GM12878 (cell line): Measurements from ENCODE around the gene MAMLD1. TPM values are rescaled to one million over a fixed set of nuclear protein-coding genes. Genes with fewer than 3 reads are reported as not detected.

Source experiments
- ATAC-seq: fragments of 200-7000 bp; cut with Tn5 transposase; 3 replicates; pipeline ENCODE4 v1.9.1; 2020; ENCODE audit warnings: mild to moderate bottlenecking, moderate library complexity
- BruUV-seq: library from RNA; stranded (reverse); fragments of 400-500 nt; replicated peaks from 2 replicates; lab custom pipeline; 2021; lab: Mats Ljungman, UMichigan
- CTCF ChIA-PET: fragments of 300-600 bp; sonication (Branson Sonifier 250); formaldehyde crosslinking; extraction: SDS; loops from one replicate; lab custom pipeline; 2021; ENCODE audit warnings: inconsistent platforms; lab: Yijun Ruan, JAX
- POLR2A ChIA-PET: fragments of 350-600 bp; formaldehyde crosslinking; extraction: SDS; loops from one replicate; lab custom pipeline; 2021; ENCODE audit warnings: inconsistent platforms; lab: Charles Lee
- RAD21 ChIA-PET: fragments of 300-600 bp; sonication (Branson Sonifier 250); formaldehyde crosslinking; loops from one replicate; lab custom pipeline; 2023; ENCODE audit warnings: antibody characterized with exemption; ENCODE audit not compliant: unreplicated experiment; lab: Charles Lee
- SMC1A ChIA-PET: fragments of 300-600 bp; sonication (Branson Sonifier 250); formaldehyde crosslinking; loops from one replicate; lab custom pipeline; 2023; ENCODE audit not compliant: unreplicated experiment, uncharacterized antibody; lab: Charles Lee
- DNase-seq: peaks from one replicate; pipeline ENCODE4 v3.0.0-alpha.2; 2011; ENCODE audit warnings: low read depth, low spot score
- FAIRE-seq: peaks from 3 replicates; lab custom pipeline; 2011; peaks lifted over from hg19 to GRCh38; lab: Jason Lieb, UNC
- H2AFZ ChIP-seq: 2 replicates; pipeline ENCODE4 v1.6.0; 2011; ENCODE audit warnings: low read depth, low read length, control low read depth; ENCODE audit not compliant: control insufficient read depth
- H3K27ac ChIP-seq: 2 replicates; pipeline ENCODE4 v1.5.1; 2011; ENCODE audit warnings: control low read depth; ENCODE audit not compliant: control insufficient read depth, insufficient read depth
- H3K27me3 ChIP-seq, 2 experiments: replicated peaks in 1 of 2; 2 replicates each; pipeline versions ENCODE4 v1.6.0 to v1.6.1; 2011; ENCODE audit warnings: low read length in 1 of 2; ENCODE audit not compliant: control insufficient read depth in 2 of 2, insufficient read depth in 2 of 2
- H3K36me3 ChIP-seq, 2 experiments: 2 replicates each; pipeline ENCODE4 v1.5.1; 2011; ENCODE audit warnings: low read length in 1 of 2; ENCODE audit not compliant: control insufficient read depth in 2 of 2, insufficient read depth in 2 of 2
- H3K4me1 ChIP-seq: 2 replicates; pipeline ENCODE4 v1.6.1; 2011; ENCODE audit warnings: mild to moderate bottlenecking, low read length, moderate library complexity, mixed read lengths; ENCODE audit not compliant: control insufficient read depth, insufficient read depth
- H3K4me2 ChIP-seq: 2 replicates; pipeline ENCODE4 v1.6.0; 2011; ENCODE audit warnings: control low read depth; ENCODE audit not compliant: control insufficient read depth, insufficient read depth
- H3K4me3 ChIP-seq: fragments of 200-600 bp; sonication (generic); 2 replicates; pipeline ENCODE4 v1.5.1; 2016
- H3K79me2 ChIP-seq: 2 replicates; pipeline ENCODE4 v1.6.0; 2011; ENCODE audit warnings: low read length; ENCODE audit not compliant: control insufficient read depth, insufficient read depth
- H3K9ac ChIP-seq: 2 replicates; pipeline ENCODE4 v1.8.0; 2011; ENCODE audit warnings: low read length, control low read depth, mixed read lengths; ENCODE audit not compliant: control insufficient read depth, insufficient read depth
- H3K9me3 ChIP-seq: replicated peaks from 3 replicates; pipeline ENCODE4 v1.5.1; 2011; ENCODE audit warnings: mild to moderate bottlenecking, low read length; ENCODE audit not compliant: control insufficient read depth, insufficient read depth
- H4K20me1 ChIP-seq: 2 replicates; pipeline ENCODE4 v1.6.0; 2011; ENCODE audit not compliant: control insufficient read depth, insufficient read depth
- EZH2 ChIP-seq: IDR thresholded peaks from 2 replicates; pipeline ENCODE4 v1.6.1; 2012; ENCODE audit warnings: low read depth, mild to moderate bottlenecking, control low read depth, inconsistent platforms, low read length, borderline replicate concordance; ENCODE audit not compliant: control insufficient read depth
- IKZF2 ChIP-seq, 2 experiments: fragments of 450-650 bp; IDR thresholded peaks; 2 replicates each; pipeline ENCODE4 v1.6.1; 2017; ENCODE audit warnings: mild to moderate bottlenecking in 2 of 2, moderate library complexity in 2 of 2
- IRF4 ChIP-seq: IDR thresholded peaks from 2 replicates; pipeline ENCODE4 v1.6.1; 2011; ENCODE audit warnings: low read depth, low read length
- JUNB ChIP-seq: IDR thresholded peaks from 2 replicates; pipeline ENCODE4 v1.6.1; 2016; ENCODE audit warnings: antibody characterized with exemption, mild to moderate bottlenecking
- MEF2B ChIP-seq: fragments of 450-650 bp; IDR thresholded peaks from 2 replicates; pipeline ENCODE4 v1.6.1; 2018; ENCODE audit warnings: mild to moderate bottlenecking, moderate library complexity; ENCODE audit not compliant: partially characterized antibody, poor library complexity, severe bottlenecking
- NFIC ChIP-seq: IDR thresholded peaks from 2 replicates; pipeline ENCODE4 v1.6.1; 2012; ENCODE audit warnings: low read depth, mild to moderate bottlenecking, inconsistent platforms, low read length, moderate library complexity
- NFXL1 ChIP-seq: fragments of 450-650 bp; IDR thresholded peaks from 2 replicates; pipeline ENCODE4 v1.6.1; 2017; ENCODE audit warnings: antibody characterized with exemption, mild to moderate bottlenecking, borderline replicate concordance
- SMAD1 ChIP-seq: fragments of 450-650 bp; IDR thresholded peaks from 2 replicates; pipeline ENCODE4 v1.6.1; 2018; ENCODE audit warnings: mild to moderate bottlenecking, low read depth; ENCODE audit not compliant: partially characterized antibody
- SP1 ChIP-seq: IDR thresholded peaks from one replicate; pipeline ENCODE4 v1.6.1; 2011; ENCODE audit warnings: low read depth, low read length
- STAT1 ChIP-seq: fragments of 450-650 bp; conservative IDR thresholded peaks from 2 replicates; pipeline ENCODE4 v1.6.1; 2014; ENCODE audit warnings: antibody characterized with exemption, mild to moderate bottlenecking
- ZBED1 ChIP-seq: IDR thresholded peaks from 2 replicates; pipeline ENCODE4 v1.6.1; 2016; ENCODE audit warnings: borderline replicate concordance
- WGBS: methylation state at CpG from one replicate; pipeline ENCODE4 v1.1.6; 2016; ENCODE audit warnings: low lambda C conversion rate; ENCODE audit not compliant: insufficient replicate concordance, insufficient coverage; ENCODE audit errors: missing lambda C conversion rate; 5-methylcytosine and 5-hydroxymethylcytosine counted together
- in situ Hi-C: fragments of 300-500 bp; cut with MboI; formaldehyde crosslinking; loops from 9 replicates; pipeline ENCODE4 v1.14.3; 2018; ENCODE audit warnings: mixed read lengths
- intact Hi-C: fragments of 100-400 bp; cut with micrococcal nuclease; formaldehyde crosslinking; loops from one replicate; pipeline ENCODE4 v1.14.2; 2022; ENCODE audit not compliant: unreplicated experiment
- polyA plus RNA-seq, 11 experiments: library from polyadenylated mRNA; depleted of rRNA in 4 of 11; unstranded in 6 of 11; stranded (reverse) in 5 of 11; fragments of >200 nt; fragmentation: Nextera tagmentation in 4 of 11; fragmentation: Illumina TruSeq in 1 of 11; extraction: Ambion mirVana in 4 of 11; extraction: Trizol in 1 of 11; gene quantifications; 1 replicate in 1 of 11; 2 replicates in 10 of 11; pipeline versions ENCODE4 v1.2.1 to v1.2.3, GENCODE V29; 2011 to 2016; ENCODE audit warnings: inconsistent platforms in 2 of 11, missing spikeins in 2 of 11, low read depth in 1 of 11
- total RNA-seq, 4 experiments: library from RNA; depleted of rRNA in 3 of 4; stranded (reverse); fragments of >200 nt in 3 of 4; fragmentation: Illumina TruSeq in 1 of 4; extraction: Trizol in 1 of 4; gene quantifications; 2 replicates each; pipeline versions ENCODE4 v1.2.1 to v1.2.3, GENCODE V29; 2013 to 2021
- TF ChIP-seq, protein P1 (sequence below): IDR thresholded peaks from 2 replicates; pipeline ENCODE4 v1.6.1; 2012; ENCODE audit warnings: improper control_type of control experiment, low read depth, low read length; ENCODE audit not compliant: insufficient replicate concordance

MAMLD1 gene
- total and polyA plus RNA-seq, 10 of the 15 experiments (the other 5 are each of a cell fraction or from before 2014, with no cell fraction given), result 0.03 to 0.05 TPM; not detected in 8

DNA sequence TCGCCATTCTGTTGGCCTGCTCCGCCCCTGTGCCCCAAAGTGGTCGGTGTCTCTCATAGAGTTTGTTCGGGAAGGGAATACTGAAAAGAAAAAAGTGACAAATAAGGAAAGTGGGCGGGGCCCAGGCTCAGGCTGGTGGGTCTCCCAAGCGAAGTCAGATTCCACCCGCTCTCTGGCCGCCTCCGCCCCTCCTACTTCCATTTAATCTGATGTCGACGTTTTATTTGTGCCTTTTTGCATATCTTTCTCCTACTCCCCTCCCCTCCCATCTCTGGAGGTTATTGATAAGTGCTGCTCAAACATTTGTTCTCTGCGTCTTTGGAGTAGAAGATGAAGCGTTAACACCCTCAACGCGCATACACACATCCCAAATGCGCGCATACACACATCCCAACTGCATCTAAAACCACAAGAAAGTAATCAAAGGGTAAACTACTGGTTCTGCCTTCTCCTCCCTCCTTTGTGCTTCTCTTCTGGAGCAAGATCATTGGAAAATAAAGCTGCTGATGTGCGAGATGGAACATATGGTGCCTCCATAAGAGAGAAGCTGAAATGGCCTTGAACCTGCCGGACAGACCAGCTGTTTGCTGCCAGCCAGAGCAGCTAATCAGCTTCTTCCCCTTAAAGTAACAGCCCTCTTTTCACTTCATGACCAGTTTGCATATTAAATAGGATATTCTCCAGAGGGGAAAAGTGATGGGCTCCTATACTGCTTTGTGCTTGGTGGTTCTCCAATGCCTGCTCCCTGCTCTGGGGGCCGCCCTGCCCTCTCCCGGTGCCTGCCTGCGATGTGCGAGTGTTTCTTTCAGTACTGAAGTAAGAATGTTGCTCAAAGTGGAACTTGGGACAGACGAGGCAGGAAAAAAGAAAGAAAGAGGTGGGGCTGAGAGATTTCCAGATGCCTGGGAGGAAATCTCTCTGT, 3.1 kb downstream of the MAMLD1 start:
- SMC1A ChIA-PET, result no interaction called here
- TF ChIP-seq NFIC (no peak), SMAD1 (no peak), NFXL1 (no peak), ZBED1 (no peak), SP1 (no peak), EZH2 (no peak), IKZF2 (IDR thresholded peaks at IDR 0.05) (no peak), MEF2B (no peak), IRF4 (no peak), STAT1 (no peak), JUNB (no peak)
- TF ChIP-seq, protein P1, sequence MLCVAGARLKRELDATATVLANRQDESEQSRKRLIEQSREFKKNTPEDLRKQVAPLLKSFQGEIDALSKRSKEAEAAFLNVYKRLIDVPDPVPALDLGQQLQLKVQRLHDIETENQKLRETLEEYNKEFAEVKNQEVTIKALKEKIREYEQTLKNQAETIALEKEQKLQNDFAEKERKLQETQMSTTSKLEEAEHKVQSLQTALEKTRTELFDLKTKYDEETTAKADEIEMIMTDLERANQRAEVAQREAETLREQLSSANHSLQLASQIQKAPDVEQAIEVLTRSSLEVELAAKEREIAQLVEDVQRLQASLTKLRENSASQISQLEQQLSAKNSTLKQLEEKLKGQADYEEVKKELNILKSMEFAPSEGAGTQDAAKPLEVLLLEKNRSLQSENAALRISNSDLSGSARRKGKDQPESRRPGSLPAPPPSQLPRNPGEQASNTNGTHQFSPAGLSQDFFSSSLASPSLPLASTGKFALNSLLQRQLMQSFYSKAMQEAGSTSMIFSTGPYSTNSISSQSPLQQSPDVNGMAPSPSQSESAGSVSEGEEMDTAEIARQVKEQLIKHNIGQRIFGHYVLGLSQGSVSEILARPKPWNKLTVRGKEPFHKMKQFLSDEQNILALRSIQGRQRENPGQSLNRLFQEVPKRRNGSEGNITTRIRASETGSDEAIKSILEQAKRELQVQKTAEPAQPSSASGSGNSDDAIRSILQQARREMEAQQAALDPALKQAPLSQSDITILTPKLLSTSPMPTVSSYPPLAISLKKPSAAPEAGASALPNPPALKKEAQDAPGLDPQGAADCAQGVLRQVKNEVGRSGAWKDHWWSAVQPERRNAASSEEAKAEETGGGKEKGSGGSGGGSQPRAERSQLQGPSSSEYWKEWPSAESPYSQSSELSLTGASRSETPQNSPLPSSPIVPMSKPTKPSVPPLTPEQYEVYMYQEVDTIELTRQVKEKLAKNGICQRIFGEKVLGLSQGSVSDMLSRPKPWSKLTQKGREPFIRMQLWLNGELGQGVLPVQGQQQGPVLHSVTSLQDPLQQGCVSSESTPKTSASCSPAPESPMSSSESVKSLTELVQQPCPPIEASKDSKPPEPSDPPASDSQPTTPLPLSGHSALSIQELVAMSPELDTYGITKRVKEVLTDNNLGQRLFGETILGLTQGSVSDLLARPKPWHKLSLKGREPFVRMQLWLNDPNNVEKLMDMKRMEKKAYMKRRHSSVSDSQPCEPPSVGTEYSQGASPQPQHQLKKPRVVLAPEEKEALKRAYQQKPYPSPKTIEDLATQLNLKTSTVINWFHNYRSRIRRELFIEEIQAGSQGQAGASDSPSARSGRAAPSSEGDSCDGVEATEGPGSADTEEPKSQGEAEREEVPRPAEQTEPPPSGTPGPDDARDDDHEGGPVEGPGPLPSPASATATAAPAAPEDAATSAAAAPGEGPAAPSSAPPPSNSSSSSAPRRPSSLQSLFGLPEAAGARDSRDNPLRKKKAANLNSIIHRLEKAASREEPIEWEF, result no peak
- Histone ChIP-seq H2AFZ (no peak overlapping the region), H3K4me1 (no peaks in the 10 kb centered on the region), H3K4me3 (peak overlapping the region; percentile 47; the same call in 1 of the 2 replicates), H3K27me3 (peaks cover 2 to 7% of the 10 kb centered on the region in 2 experiments; a peak in 2 of 4 replicates), H3K27ac (no peak overlapping the region), H3K9me3 (no peaks in the 10 kb centered on the region; the same call in 2 of the 3 replicates), H3K79me2 (no peaks in the 10 kb centered on the region), H3K36me3 (no peaks in the 10 kb centered on the region), H3K9ac (no peak overlapping the region), H4K20me1 (no peaks in the 10 kb centered on the region), H3K4me2 (no peak overlapping the region)
- RAD21 ChIA-PET, result no interaction called here
- 35% methylated on average over 24 of the region's 24 CpGs for WGBS
- POLR2A ChIA-PET, result no interaction called here
- intact Hi-C loops (no loop called here), in situ Hi-C loops (no loop called here)
- CTCF ChIA-PET, result interaction anchor here (1.4 kb wide), 1 partner anchor 13 kb away, joined by 3 read pairs; no protein-coding TSS in a partner anchor
- FAIRE-seq (no peak), ATAC-seq (no peak), DNase-seq (no peak)
- BruUV-seq, result no TSS peak
